ENCODE data around the gene ATP13A3.

Gene ATP13A3

DNA sequence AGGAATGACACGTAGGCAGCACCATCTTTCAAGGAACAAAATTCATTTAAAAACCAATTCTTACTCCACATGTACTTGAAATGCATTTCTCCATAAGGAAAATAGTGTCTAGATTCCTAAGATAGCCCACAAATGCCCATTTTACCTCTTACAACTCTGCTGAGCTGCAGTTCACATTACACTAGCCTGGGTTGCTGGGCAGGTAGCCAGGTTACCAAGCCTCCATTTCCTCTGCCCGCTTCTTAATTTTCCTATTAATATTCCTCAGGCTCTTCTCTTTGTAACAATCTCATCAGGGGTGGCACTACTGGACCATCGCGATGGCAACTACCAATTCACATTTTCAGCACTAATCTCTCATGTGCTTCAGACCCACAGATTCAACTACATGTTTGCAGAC, 10.8 kb downstream of the ATP13A3 start:
- DNase-seq (ENCODE audit: low read depth, low spot score): no peak

DNA sequence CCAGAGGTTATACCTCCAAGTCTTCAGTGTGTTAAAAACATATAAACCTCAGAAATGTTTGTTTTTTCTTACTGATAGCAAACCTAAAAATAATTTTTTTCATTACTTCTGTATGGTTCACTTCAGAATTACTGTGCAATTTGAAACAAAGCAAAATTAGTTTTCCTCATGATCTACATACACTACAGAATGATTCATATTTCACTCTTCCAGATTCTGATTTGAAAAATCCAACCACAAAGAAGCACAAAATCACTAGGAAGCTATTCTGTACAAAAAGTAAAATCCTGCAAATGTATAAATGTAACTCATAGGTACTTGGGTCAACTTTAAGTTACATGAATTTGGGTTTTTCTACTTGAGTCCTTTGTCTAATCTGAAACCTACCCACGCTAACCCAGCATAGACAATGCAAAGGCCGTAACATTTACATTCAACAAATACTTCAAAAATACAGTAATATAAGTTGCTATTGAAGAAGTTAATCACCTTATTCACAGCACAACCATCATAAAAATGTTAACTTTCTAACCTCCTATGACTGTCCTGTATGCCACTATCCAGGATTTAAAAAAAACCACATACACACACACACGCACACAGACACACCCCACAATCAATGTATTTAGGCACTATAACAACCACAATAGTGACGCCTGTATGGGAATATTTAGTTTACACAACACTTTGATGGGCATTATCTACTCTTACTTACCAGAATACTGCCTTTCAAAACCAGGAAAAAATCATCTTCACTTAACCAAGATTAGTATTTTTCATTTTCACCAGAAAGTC, 11.5 kb downstream of the ATP13A3 start:
- DNase-seq (ENCODE audit: low read depth, low spot score): no peak

DNA sequence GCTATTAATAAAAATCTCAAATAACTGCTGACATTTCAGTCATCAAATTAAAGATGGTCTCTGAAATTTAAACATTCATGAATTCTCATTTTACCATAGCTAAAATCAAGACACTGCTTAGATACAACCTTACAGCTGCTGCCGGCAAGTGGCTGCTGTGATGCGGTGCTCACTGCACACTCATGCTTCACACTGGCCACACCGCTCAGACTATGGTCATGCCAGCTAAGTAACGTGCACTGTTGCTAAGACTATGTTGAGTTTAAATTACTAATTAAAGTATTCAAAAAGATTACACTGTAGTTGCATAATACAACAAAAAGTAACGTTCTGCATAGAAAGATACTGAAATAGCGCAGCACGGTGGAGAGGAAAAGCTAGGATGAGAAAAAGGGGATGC, 12.1 kb downstream of the ATP13A3 start:
- DNase-seq (ENCODE audit: low read depth, low spot score): no peak

DNA sequence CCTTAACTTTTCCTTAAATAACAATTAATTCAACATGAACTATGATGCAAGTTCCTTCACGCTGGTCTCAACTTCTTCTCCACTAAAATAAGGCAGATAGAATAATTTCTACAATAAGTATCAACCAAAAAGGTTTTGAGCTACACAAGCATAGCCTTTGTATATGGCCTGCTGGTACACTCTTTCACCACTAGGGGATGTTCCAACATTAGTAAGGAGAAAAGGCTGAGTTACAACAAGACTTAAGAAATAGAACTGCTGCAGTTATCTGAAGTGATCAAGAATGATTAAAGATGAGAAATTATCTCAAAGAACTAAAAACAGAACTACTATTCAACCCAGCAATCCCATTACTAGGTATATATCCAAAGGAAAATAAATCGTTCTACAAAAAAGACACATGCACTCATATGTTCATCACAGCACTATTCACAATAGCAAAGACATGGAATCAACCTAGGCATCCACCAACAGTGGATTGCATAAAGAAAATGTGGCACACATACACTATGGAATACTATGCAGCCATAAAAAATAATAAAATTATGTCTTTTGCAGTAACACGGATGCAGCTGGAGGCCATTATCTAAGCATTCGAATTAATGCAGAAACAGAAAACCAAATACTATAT, 14.4 kb downstream of the ATP13A3 start:
- DNase-seq (ENCODE audit: low read depth, low spot score): no peak

DNA sequence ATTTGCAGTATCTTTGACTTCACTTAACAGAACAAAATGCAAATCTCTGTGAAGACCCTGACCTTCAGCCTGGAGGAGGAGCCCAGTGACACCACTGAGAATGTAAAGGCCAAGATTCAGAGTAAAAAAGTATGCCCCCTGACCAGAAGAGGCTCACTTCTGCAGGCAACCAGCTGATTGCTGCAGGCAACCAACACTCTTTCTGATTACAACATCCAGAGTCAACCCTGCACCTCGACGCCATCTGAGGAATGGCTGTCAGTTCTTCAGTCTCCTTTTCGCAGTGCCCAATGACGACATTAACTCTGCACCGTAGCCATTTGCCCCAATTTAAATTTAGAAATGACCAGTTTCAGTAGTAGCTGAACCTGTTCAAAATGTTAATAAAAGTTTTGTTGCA, 14.9 kb downstream of the ATP13A3 start:
- DNase-seq (ENCODE audit: low read depth, low spot score): no peak

DNA sequence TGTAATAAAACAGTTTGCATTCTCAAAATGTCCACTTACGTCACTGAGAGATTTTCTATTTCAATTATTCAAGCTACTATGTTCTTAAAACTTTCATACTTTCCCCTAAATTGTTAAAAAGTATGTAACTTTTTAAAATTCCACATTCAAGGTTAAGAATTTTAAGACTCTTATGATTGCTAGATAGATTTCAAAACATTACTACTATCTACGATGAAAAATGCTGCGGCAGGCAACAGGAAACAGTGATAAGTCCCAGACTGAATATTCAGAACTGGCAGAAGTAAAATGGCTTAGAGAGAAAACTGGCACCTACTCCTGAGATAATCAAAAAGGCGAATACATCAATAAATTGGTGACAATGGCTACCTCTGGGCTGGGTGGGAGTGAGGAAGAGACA, 16.2 kb downstream of the ATP13A3 start:
- no peak for DNase-seq (ENCODE audit: low read depth, low spot score)

DNA sequence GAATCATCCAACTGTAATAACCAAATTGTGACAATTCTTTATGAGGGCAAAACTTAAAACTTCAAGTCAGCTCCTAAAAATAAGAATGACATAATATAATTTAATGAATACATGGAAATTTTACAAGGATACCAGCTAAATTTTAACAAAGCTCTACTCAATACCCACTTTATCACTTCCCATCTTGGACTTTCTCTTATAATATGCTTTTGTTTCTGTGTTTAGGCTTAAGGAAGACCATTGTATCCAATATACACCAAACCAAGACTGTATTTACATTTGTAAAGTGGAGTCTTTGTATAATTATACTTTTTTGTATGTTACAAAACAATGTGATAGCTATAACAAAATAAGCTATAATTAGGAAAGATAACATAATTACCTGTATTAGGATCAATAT, 16.8 kb downstream of the ATP13A3 start:
- no peak for DNase-seq (ENCODE audit: low read depth, low spot score)

DNA sequence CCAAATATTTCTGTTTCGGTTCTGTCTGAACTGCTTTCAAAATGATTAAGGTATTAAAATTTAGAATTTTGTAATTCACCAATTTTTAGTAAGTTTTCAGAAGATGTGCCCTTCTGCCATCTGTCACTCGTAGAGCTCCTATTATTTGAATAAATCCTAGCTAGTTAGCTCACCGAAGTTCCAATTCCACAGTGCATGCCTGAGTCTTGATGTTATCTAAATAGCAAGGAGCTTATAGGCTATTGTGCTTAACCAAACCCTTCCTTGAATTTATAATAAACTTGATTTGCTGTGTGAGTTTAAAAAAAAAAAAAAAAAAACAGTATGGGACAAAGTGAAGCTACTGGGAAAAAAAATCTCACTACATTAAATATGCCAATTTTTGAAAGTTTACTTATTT, 18.7 kb downstream of the ATP13A3 start:
- no peak for DNase-seq (ENCODE audit: low read depth, low spot score)

DNA sequence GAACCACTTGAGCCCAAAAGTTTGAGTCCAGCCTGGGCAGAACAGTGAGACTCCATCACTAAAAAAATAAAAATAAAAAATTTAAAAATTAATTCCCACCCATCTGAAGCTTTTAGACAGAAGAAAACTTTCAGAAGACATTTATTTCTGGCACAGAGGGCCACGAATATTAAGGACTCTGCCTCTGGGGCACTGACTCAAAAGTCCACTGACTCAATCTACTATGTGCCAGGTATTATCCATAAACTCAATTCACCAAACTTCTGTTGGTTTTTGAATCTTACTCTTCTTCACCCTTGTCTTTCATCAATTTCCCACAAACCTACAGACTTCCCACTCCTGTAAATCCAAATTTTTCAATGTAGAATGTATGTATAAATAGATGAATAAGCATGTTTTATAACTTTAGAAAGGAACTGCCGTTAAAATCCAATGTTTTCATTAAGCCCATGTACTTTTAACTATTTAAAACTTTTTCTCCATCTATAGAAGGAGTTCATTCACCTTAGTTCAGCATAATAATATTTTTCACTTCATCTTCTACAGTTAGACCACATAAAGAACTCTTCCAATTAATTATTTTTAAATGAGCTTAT, 19.9 kb downstream of the ATP13A3 start:
- no peak for DNase-seq (ENCODE audit: low read depth, low spot score)

DNA sequence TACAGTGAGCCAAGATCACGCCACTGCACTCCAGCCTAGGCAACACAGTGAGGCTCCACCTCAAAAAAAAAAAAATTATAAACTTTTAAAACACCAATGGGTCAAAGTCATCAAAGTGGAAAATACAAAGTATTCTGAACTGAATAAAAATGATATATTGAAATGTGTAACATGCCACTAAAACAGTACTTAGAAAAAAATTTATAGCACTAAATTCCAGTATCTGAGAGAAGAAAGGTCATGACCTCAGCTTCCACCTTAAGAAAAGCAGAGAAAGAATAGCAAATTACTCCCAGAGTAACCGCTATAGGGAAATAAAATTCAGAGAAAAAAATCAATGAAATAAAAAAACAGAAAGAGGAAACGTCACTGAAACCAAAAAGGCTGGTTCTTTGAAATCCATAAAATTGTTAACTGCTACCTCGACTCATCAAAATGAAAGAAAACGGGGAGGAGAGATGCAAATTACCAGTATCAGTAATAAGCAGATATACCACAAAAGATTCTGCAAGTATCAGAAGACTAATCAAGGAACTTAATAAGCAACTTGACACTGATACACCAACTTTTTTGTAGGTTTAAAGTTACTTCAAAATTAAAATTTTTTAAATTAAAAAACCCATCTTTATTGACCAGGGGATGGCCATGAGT, 20.8 kb downstream of the ATP13A3 start:
- no peak for DNase-seq (ENCODE audit: low read depth, low spot score)

DNA sequence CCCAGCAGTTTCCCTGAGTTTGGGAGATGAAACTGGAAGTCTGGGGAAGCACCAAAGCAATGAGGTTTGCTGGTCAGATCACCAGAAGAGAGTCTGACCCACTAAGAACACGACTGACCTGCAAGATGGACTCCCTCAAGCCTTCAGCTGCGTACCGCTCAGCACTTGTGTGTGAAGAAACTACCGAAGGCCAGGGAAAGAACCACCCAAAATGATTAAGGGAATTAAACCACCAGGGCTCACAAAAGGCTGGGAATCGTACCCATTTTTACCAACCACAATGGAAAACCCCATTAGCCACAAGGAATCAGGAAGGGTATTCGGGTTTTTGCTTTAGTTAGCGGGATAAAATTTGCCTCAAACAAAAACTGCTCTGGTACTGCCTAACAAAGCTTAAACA, 21.6 kb downstream of the ATP13A3 start:
- no peak for DNase-seq (ENCODE audit: low read depth, low spot score)

DNA sequence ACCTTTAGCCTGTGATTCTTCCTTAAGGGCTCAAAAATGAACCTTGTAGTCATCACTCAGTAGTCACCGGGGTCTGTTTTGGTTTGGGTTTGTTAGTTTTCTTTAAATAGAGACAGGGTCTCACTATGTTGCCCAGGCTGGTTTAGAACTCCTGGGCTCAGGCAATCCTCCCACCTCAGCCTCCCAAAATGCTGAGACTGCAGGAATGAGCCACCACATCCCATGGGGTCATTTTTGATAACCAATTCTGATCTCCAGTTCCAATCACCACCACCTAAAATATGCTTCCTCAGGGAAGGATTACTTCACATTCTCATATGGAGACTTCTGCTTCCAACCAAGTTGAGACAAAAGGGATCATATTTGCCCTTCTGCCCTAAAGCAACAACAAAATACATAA, 22.1 kb downstream of the ATP13A3 start:
- no peak for DNase-seq (ENCODE audit: low read depth, low spot score)

DNA sequence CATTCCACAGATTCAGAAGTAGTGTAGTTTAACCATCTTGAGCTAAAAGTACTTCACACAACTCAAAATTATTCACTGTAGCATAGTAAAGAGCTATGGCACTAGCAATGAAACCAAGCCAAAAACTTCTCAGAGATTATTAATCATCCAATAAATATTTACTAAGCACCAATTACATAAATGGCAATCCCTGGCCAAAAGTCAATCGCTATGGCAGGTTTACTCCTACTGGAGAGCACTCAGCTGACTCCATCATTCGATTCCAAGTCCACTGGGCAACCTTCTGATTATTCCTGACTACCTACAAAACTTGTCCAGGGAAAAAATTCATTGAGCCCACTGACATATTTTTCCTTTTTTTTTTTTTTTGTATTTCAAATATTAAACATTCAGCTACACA, 23.9 kb downstream of the ATP13A3 start:
- no peak for DNase-seq (ENCODE audit: low read depth, low spot score)

DNA sequence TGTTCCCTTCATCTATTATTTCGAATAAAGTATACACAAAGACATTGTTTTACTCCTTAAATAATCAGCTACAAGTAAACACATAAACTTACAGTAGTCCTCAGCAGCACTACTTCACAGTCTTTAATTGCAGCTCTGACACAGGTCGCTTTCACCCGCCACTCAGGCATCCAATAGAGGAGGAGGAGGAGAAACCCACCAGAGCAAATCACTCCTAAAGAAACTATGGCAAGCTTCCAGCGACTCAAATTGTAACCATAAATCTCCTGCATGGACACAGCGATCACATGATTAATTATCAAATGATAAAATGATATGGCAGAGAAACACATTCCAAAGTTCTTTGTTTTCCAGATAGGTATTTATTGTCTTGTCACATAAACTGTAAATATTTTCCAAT, 26.2 kb downstream of the ATP13A3 start:
- no peak for DNase-seq (ENCODE audit: low read depth, low spot score)

DNA sequence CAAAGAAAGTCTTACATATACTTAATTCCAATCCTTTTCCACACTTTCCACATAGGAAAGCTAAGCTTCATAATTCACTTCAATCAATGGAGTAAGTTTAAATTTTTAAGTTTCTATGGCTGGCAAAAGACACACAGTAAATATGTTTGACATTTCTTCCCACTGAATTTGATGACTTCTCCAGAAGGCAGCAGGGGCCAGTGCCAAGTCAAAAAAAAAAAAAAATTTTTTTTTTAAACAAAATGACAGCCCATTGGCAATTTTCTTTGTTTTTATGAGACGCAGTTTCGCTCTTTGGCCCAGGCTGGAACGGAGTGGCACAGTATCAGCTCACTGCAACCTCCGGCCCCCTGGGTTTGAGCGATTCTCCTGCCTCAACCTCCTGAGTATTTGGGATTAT, 28.7 kb downstream of the ATP13A3 start:
- DNase-seq (ENCODE audit: low read depth, low spot score): no peak

DNA sequence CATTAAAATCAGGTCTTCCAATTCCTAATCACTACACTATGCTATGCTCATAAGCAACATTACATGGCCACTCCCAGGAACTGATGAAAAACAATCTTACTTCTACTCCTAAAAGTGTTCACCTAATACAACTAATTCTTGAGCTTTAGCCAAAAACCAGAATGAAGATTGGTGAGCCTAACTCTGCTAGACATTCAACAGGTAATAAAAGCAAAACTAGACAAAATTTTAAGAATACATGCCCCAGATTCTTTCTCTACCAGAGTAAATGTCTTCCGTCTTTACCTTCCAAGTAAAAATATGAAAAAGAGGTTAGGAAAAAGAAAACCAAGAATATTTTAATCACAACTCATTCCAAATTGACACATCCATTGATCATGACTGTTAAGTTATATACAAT, 31.3 kb downstream of the ATP13A3 start:
- no peak for DNase-seq (ENCODE audit: low read depth, low spot score)

DNA sequence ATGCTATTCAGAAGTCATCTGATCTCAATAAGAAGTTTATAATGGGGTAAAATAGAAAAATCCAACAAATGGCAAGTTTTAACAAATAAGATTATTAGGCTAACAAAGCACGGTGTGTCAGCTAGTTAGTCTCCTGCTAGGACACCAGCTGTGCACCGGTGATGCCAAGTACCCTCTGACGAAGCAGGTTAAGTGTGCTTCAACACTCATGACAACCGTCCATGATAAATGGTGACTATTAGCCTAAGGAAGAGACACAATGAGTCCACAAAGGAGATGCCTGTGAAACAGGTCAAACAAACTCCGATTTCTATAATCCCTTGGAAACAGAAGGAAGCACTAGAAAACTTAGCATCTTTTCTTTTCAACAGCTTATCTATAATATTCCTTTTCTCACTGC, 36.5 kb downstream of the ATP13A3 start:
- DNase-seq (ENCODE audit: low read depth, low spot score): no peak

DNA sequence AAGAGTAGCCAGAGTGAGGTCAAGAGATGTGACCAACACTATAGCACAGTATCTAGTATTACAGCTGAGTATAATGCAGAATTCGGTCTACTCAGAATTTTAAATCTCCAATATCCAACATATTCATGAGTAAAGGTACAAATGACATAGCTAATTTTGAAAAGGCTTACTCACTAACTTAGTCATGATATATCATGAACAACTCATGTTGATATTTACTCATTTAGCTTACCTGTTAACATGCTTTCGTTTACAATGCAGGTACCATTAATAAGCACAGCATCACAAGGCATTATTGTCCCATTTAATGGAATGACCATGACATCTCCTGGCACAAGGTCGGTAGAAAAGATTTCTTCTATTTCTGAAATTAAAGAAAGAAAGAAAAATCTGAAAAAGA, 36.9 kb downstream of the ATP13A3 start:
- DNase-seq (ENCODE audit: low read depth, low spot score): no peak

DNA sequence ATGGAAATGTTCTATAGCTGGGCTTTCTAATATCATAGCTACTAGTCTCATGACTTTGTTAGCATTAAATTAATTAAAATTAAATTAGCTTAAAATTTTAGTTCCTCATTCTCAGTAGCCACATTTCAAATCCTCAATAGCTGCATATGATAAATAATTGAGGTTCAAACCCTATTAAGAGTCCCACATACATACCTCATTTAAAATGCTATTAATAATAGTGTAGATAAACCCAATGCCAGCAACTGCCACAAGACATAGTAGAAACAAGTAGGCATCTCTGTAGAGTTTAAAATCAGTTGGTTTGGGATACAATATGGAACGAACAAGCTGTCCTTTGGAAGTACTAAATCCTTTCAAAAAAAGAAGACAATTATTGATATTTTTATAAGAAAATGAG, 39.1 kb downstream of the ATP13A3 start:
- no peak for DNase-seq (ENCODE audit: low read depth, low spot score)

DNA sequence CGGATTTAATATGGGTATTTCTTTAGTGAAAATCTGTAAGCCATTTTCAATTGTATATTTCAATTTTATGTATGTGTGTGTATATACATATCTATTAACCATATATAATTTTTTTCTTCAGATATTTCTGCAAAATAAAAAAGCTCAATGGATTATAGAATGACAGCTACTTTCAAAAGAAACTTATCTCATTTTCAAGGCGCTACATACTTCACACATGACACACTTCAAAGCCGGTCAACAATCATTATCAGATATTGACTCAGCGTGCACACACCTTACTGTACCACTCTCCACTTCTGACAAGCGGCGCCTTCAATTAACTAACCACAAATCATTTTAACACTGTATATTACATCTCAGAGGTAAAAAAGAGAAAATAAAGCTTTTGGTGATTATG, 39.6 kb downstream of the ATP13A3 start:
- DNase-seq (ENCODE audit: low read depth, low spot score): no peak

DNA sequence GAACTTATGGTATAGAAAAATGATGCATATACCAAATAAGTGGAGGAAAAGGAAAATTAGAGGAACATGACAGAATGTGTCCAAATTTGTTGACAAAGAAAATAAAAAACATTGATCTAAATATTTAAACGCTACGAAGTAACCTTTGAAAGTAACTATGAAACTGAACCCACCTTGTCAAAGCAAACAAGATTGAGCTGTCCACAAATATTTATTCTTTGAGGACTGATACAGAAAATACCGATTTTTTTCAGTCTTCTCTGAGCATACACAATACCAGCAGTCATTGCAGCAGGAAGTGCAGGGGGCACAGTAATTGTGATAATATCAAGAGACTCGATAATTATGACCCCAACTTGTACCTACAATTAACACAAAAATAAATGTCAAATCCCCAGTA, 40.0 kb downstream of the ATP13A3 start:
- DNase-seq (ENCODE audit: low read depth, low spot score): no peak

DNA sequence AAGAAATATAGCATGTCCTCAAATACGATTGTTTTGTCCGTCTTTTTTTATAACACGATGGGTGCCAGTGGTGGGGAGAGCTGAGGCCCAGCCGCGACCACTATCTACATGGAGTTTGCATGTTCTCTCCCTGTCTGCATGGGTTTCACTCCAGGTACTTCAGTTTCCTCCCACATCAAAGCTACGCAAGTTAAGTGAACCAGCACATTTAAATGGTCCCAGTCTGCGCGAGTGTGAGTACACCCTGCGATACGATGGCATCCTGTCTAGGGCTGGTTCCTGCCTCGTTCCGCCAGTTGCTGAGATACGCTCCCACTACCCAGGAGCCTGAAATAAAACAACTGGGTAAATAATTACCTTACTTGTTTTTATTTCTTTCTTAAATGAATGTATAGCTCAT, 40.6 kb downstream of the ATP13A3 start:
- no peak for DNase-seq (ENCODE audit: low read depth, low spot score)

DNA sequence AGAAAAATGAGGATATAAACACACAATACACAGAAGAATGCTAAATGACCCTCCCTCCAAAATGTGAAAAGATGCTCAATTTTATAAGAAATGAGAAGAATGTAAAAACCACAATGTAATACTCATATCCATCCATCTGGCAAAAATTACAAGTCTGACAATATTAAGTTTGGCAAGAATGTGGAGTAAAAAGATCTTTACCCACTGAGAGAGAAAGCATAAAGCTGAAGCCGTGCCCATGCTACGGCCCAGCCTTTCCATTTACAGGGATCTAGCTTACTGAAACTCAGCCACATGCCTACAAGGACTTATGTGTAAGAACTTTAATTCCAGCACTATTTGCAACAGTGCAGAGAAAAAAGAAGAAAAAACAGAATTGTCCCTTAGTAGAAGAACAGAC, 42.9 kb downstream of the ATP13A3 start:
- DNase-seq (ENCODE audit: low read depth, low spot score): no peak

Data from activated naive CD8-positive, alpha-beta T cell treated with anti-CD3 and anti-CD28 coated beads, Interleukin-2, amount 50 U/mL, for 16 hours (primary cell).